DLD1 (cell line): Measurements from ENCODE around the gene LKAAEAR1.

Source experiments
- in situ Hi-C: cut with HindIII; loops from 2 replicates; pipeline ENCODE4 v1.10.0; 2017; ENCODE audit warnings: low sequenced_read_pairs

Gene LKAAEAR1

GRCh38 chr20:64080813-64081623 lies 3.2 kb downstream of the LKAAEAR1 start:
- in situ Hi-C loops: no loop called here

DNA sequence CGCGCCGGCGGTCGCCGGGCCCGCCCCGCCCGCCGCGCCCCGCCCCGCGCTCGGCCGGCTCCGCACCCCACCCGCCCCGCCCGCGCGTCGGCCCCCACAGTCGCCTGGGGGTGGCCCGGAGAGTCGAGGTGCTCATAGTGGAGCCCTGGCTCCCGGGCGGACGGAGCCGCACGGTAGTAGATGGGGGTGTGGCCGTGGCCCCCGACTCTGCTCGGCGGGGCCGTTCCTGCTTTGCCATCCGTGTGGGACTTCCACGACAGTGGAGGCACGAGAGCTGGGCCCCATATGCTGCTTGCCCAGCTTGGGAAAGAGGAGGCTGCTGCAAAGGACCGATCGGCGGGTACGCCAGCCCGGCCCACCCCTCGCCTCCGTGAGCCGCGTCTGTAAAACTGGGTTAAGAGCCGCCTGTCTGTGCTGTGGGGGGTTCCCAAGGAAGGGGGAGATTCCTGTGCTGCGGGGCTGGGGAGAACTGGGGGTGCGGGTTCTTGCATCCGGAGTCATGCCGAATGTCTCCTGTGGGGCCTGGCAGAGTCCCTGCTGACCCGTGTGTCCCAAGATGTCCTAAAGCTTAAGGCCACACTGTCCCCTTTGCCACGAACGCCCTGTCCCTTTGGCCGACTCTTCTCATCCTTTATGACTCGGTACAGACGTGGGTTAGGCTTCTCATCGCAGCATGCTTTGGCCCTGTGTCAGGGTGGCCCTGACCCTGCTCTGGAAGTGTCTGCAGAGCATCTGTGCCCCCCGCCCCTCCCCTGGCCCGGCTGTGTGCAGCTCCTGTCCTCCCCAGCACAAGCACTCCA lies 4.0 kb downstream of the LKAAEAR1 start, which contains the start of gene OPRL1:
TSS of gene OPRL1 (plus strand) at position 70 of the 800 bp plus-strand sequence. CDS start 12,639 bp downstream, outside the sequence.
- in situ Hi-C loops: no loop called here

- in situ Hi-C loops: no loop called here
Observed at GRCh38 chr20:64079273-64080012, 4.8 kb downstream of the LKAAEAR1 start, which contains the start of gene RGS19. TSS of gene RGS19 (minus strand) at chr20:64079518. CDS start at chr20:64076886, 2,632 bp downstream.

DNA sequence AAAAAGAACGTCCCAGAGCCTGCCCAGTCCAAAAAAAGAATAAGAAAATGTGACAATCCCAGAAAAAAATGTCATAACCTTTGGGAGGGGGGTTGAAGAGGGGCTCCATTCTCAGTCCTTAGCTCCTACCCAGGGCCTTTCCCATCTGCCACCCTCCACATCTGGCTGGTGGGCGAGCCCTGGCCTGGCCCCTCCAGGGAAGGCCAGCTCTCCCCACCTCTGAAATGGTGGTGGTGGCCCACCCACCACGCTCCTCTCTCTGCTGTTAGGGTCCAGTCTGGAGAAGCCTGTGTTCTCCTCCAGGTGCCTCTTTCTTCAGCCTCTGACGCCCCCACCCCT lies 5.3 kb downstream of the LKAAEAR1 start:
- in situ Hi-C loops: no loop called here

GRCh38 chr20:64077876-64078551 lies 6.2 kb downstream of the LKAAEAR1 start:
- in situ Hi-C loops: no loop called here

- in situ Hi-C loops: no loop called here
Observed at GRCh38 chr20:64077541-64077875, 6.7 kb downstream of the LKAAEAR1 start.

DNA sequence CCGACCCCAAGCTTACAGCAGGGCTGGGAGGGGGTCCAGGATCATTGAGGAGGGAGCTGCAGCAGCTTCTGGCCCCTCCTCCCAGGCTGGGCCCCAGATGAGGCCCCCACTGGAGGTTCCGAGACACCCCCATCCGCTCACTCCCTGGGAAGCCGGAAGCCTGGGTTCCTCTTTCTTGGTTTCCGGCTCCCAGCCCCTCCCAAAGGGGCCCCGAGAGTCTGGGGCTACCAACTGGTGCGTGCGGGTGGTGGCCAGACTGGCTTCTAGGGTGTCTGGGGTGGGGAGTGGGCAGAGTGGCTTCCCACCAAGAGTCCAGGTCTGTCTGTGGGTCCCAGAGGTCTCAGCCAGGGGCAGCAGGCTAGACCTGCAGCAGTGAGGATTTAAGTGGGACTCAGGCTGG lies 7.1 kb downstream of the LKAAEAR1 start:
- in situ Hi-C loops: no loop called here

DNA sequence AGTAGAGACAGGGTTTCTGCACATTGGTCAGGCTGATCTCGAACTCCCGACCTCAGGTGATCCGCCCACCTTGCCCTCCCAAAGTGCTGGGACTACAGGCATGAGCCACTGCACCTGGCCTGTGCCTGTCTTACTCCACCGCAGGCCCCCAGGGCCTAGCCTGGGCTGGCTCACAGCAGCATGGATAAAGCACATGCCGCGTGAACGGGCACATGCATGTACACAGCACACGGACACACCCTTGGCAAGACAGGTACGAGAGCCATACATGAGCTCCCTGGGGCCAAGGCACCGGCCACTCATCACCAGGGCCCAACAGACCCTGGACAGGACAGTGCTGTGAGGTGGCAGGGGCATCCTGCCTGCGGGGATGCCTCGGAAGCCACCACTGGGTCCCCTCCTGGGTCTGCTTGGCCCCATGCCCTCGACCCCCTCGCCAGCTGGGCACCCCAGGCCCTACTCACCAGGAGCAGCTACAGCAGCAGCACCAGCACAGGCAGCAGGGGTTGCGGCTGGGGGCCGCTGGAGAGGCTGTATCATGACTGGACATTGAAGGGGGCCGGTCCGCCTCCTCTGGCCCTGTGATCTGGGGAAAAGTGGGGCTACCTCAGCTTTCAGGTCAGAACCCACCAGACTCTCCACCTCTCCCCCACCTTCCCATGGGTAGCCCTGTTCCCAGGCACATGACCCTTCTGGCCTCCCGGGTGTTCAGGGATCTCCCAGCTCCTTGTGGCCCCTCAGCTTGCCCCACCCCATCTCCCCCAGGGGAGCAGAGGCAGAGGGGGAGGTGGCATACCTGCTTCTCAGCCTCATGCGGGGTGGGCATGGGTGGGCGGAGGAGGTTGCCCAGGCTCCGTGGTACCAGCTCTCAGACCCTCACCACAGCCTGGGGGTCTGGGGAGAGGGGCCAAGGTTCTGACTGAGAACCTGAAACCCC lies 7.9 kb downstream of the LKAAEAR1 start:
- in situ Hi-C loops: no loop called here

DNA sequence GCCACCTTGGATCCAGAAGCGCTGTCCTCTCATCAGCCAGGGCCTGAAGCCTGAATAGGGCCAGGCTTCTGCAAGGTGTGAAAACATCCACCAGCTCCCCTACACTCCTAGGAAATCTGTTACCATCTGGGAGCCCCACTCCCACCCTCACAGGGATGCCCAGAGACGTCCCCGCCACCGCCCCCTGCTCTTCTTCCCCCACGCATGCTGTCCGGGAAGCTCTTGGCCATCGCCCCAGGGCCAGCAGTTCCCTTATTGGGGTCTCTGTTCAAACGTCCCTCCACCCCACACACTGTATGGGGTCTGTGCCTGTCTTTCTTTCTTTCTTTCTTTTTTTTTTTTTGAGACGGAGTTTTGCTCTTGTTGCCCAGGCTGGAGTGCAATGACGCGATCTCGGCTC lies 8.6 kb downstream of the LKAAEAR1 start:
- in situ Hi-C loops: no loop called here

DNA sequence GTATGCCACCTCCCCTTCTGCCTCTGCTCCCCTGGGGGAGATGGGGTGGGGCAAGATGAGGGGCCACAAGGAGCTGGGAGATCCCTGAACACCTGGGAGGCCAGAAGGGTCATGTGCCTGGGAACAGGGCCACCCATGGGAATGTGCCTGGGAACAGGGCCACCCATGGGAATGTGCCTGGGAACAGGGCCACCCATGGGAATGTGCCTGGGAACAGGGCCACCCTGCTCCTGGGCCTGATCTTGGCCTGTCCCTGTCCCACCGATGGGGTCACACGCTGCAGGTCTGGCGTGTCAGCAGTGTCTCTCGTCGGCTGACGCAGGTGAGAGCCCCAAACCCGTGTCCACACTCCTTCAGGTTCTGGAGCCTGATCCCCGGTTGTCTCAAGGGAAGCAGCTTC lies 9.2 kb downstream of the LKAAEAR1 start:
- in situ Hi-C loops: no loop called here

- in situ Hi-C loops: no loop called here
Observed at GRCh38 chr20:64074184-64074789, 9.9 kb downstream of the LKAAEAR1 start.

DNA sequence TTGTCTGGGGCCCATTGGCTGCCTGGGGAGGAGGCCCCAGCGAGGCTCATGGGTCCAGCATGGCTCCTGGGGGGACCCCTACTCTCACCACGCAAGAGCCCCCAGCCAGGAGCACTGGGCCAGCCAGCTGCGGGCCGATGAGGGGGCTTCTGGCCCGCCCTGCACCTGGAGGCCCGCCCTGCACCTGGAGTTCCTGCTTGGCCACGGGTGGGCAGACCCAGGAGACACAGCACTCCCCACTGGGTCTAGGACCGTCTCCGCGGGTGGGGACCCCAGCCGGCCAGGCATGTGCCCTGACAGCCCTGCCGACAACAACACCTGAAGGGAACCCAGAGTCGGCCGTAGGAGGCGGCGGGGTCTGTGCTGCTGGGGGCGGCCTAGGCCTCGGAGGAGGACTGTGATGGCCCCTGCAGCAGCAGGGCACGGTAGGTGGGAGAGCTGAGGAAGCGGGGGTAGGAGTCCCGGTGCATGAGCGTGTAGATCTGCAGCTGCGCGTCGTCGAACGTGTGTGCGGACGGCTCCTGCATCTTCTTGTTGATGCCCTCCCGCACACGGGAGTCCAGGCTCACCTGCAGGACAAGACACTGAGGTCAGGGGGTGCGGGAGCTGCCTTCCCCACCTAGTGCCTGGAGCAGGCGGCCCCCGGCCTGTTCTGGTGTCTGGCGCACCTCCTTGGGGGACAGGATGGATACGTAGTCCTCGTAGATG lies 10.6 kb downstream of the LKAAEAR1 start:
- in situ Hi-C loops: no loop called here

DNA sequence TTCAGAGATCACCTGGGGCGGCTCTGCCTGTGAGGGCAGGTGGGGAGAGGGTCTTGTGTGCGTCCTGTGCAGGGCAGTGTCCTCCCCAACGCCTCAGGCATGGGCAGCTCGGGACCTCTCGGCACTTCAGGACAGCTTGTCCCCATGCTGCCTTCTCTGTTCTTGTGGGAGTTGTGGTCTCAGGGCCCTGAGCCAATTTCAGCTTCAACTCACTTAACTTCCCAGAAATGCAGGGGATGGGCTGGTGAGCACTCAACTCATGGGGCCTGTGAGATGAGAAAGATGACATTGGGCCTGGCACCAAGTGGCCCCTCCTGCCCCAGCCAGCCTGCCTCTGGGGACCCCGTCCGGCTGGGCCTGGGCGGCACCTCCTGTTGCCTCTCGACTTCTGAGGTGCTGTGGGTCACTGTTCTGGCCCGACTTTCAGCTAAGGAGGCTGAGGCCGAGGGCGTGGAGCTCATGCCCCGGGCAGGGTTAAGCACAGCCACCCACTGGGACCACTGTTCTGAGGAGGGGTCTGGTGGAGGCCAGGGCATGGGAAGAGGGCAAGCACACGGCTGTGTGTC lies 11.6 kb downstream of the LKAAEAR1 start:
- in situ Hi-C loops: no loop called here

DNA sequence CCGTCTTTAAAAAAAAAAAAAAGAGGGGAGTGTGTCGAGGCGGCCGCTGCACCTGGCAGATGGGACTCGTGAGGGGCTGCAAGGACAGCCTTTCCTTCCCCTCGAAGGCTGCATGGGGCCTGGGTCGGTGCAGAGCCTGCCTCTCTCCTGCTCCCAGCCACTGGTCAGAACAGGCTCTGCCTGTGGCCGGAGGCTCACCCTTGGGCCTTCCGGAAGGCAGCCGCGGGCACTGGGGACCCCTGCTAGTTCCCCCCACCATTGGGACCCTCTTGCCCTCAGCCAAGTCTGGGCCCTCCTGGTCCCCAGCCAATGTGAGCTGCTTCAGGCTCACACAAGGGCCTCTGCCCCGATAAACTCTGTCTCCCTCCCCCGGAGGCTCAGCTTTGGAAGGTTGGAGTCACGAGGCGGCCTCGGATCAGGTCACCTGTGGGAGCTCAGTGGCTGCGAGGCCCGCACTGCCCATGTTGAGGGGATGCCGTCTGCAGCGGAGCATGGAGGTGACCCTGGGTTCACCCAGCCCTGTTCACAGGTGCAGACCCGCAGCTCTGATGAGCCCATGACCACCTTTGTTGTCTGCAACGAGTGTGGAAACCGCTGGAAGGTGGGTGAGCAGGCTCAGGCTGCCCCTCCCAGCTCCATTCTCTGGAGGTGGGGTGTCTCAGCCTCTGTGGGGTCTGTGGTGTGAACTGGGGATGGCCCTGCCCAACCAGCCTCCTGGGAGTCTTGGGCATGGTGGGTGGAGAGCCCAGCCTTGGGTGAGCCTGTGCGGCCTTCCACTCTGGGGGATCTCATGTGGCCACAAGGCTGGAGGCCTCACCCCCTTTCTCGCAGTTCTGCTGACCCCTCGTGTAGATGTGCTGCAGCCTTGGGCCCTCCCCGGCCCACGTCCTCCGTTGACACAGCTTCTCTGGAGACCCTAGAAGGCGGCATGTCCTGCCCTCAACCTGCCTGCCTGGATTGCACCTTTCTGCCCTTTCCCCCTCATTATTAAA lies 12.6 kb downstream of the LKAAEAR1 start:
- in situ Hi-C loops: no loop called here

GRCh38 chr20:64070244-64070993 lies 13.8 kb downstream of the LKAAEAR1 start:
- in situ Hi-C loops: no loop called here

- in situ Hi-C loops: no loop called here
Observed at GRCh38 chr20:64069614-64070243, 14.5 kb downstream of the LKAAEAR1 start.
